Mesenchymal stem cell (in vitro differentiated cells and primary cell): ENCODE results near the gene NUDT16L1.

Experiments used
- DNase-seq: peaks from one replicate; pipeline ENCODE4 v3.0.0-alpha.2; 2013
- H2AFZ ChIP-seq: one replicate; pipeline ENCODE4 v1.6.1; 2013; ENCODE audit warnings: low read depth, mild to moderate bottlenecking, control low read depth, inconsistent platforms, low read length, moderate library complexity
- H2AK5ac ChIP-seq: 2 replicates; pipeline ENCODE4 v1.6.1; 2013; ENCODE audit warnings: low read length, moderate library complexity, mild to moderate bottlenecking, inconsistent platforms; ENCODE audit not compliant: severe bottlenecking
- H2BK120ac ChIP-seq: one replicate; pipeline ENCODE4 v1.6.1; 2013; ENCODE audit warnings: low read depth, mild to moderate bottlenecking, inconsistent platforms, low read length, moderate library complexity
- H2BK12ac ChIP-seq, 2 experiments: one replicate each; pipeline ENCODE4 v1.6.1; 2013; ENCODE audit warnings: inconsistent platforms in 2 of 2, low read length in 2 of 2, mild to moderate bottlenecking in 2 of 2, moderate library complexity in 2 of 2, control low read depth in 1 of 2
- H2BK15ac ChIP-seq: one replicate; pipeline ENCODE4 v1.6.1; 2013; ENCODE audit warnings: mild to moderate bottlenecking, low read depth, inconsistent platforms; ENCODE audit not compliant: poor library complexity, severe bottlenecking
- H2BK5ac ChIP-seq: 2 replicates; pipeline ENCODE4 v1.6.1; 2013; ENCODE audit warnings: low read depth, mild to moderate bottlenecking, low read length, control low read depth, inconsistent platforms; ENCODE audit not compliant: poor library complexity, severe bottlenecking
- H3K14ac ChIP-seq, 2 experiments: one replicate each; pipeline ENCODE4 v1.6.1; 2013; ENCODE audit warnings: inconsistent platforms in 2 of 2, low read length in 2 of 2, control low read depth in 1 of 2, mild to moderate bottlenecking in 1 of 2, moderate library complexity in 1 of 2
- H3K18ac ChIP-seq, 2 experiments: one replicate each; pipeline ENCODE4 v1.6.1; 2013; ENCODE audit warnings: inconsistent platforms in 2 of 2, low read length in 2 of 2, control low read depth in 1 of 2, low read depth in 1 of 2, mild to moderate bottlenecking in 1 of 2
- H3K23ac ChIP-seq, 2 experiments: one replicate each; pipeline ENCODE4 v1.6.1; 2013; ENCODE audit warnings: inconsistent platforms in 2 of 2, low read length in 2 of 2, mild to moderate bottlenecking in 2 of 2, moderate library complexity in 2 of 2, control low read depth in 1 of 2
- H3K27ac ChIP-seq: 2 replicates; pipeline ENCODE4 v1.5.1; 2013; ENCODE audit warnings: mild to moderate bottlenecking, moderate library complexity, low read length, control low read depth, inconsistent platforms; ENCODE audit not compliant: poor library complexity, severe bottlenecking
- H3K27me3 ChIP-seq, 2 experiments: 2 replicates each; pipeline versions ENCODE4 v1.6.1 to v1.7.0; 2013; ENCODE audit warnings: low read length in 2 of 2, mild to moderate bottlenecking in 2 of 2, moderate library complexity in 2 of 2, control low read depth in 1 of 2, inconsistent platforms in 1 of 2; ENCODE audit not compliant: control insufficient read depth in 1 of 2, insufficient read depth in 1 of 2
- H3K36me3 ChIP-seq, 2 experiments: 2 replicates each; pipeline versions ENCODE4 v1.6.1 to v1.7.0; 2013; ENCODE audit warnings: low read length in 2 of 2, control low read depth in 1 of 2, inconsistent platforms in 1 of 2, low read depth in 1 of 2, mild to moderate bottlenecking in 1 of 2; ENCODE audit not compliant: insufficient read depth in 2 of 2, control insufficient read depth in 1 of 2
- H3K4ac ChIP-seq, 2 experiments: one replicate each; pipeline ENCODE4 v1.6.1; 2013; ENCODE audit warnings: inconsistent platforms in 2 of 2, low read length in 2 of 2, mild to moderate bottlenecking in 2 of 2, moderate library complexity in 2 of 2, control low read depth in 1 of 2, low read depth in 1 of 2
- H3K4me1 ChIP-seq: 2 replicates; pipeline ENCODE4 v1.6.1; 2013; ENCODE audit warnings: low read depth, low read length, control low read depth; ENCODE audit not compliant: control insufficient read depth, insufficient read depth
- H3K4me2 ChIP-seq: 2 replicates; pipeline ENCODE4 v1.6.1; 2013; ENCODE audit warnings: low read length, mild to moderate bottlenecking, inconsistent platforms; ENCODE audit not compliant: poor library complexity, severe bottlenecking
- H3K4me3 ChIP-seq, 2 experiments: 2 replicates each; pipeline versions ENCODE4 v1.5.1 to v1.7.0; 2013; ENCODE audit warnings: low read length in 2 of 2, mild to moderate bottlenecking in 2 of 2, control low read depth in 1 of 2, low read depth in 1 of 2; ENCODE audit not compliant: insufficient read depth in 1 of 2
- H3K79me1 ChIP-seq: replicated peaks from 2 replicates; pipeline ENCODE4 v1.6.1; 2013; ENCODE audit warnings: mild to moderate bottlenecking, control low read depth, low read length, inconsistent platforms; ENCODE audit not compliant: poor library complexity, severe bottlenecking
- H3K9ac ChIP-seq: 2 replicates; pipeline ENCODE4 v1.7.0; 2013; ENCODE audit warnings: mild to moderate bottlenecking, low read length, moderate library complexity
- H3K9me3 ChIP-seq: 2 replicates; pipeline ENCODE4 v1.7.0; 2013; ENCODE audit warnings: mild to moderate bottlenecking, low read length; ENCODE audit not compliant: control insufficient read depth
- H4K8ac ChIP-seq: one replicate; pipeline ENCODE4 v1.6.1; 2013; ENCODE audit warnings: inconsistent platforms, mild to moderate bottlenecking, low read length, moderate library complexity
- H4K91ac ChIP-seq: one replicate; pipeline ENCODE4 v1.6.1; 2013; ENCODE audit warnings: mild to moderate bottlenecking, low read length, inconsistent platforms
- WGBS: methylation state at CpG from one replicate; pipeline ENCODE4 v1.1.7; 2013; ENCODE audit warnings: mixed read lengths; 5-methylcytosine and 5-hydroxymethylcytosine counted together

NUDT16L1 gene

GRCh38 chr16:4674926-4675530 is 18.3 kb upstream of the NUDT16L1 start:
- Histone ChIP-seq H4K8ac (no peak overlapping the region), H3K23ac (no peak overlapping the region), H2BK120ac (no peak overlapping the region), H3K18ac (no peak overlapping the region), H2BK15ac (no peak overlapping the region), H3K36me3 (peaks cover 49 to 85% of the 10 kb centered on the region in 2 experiments), H3K27ac (no peak overlapping the region), H3K9me3 (no peaks in the 10 kb centered on the region), H3K9ac (no peak overlapping the region), H3K4me2 (no peak overlapping the region), H3K4me3 (no peak overlapping the region), H2AK5ac (no peak overlapping the region), H3K4ac (no peak overlapping the region), H3K79me1 (peaks cover 42% of the 10 kb centered on the region), H2BK5ac (no peak overlapping the region), H4K91ac (no peak overlapping the region), H3K4me1 (peaks cover 3% of the 10 kb centered on the region), H2AFZ (no peak overlapping the region), H3K14ac (no peak overlapping the region), H3K27me3 (no peaks in the 10 kb centered on the region), H2BK12ac (peak overlapping the region in 1 of 2 experiments; percentile 21)
- no peak for DNase-seq
- 99% methylated on average over 4 of the region's 9 CpGs for WGBS

GRCh38 chr16:4675864-4676786 is 17.2 kb upstream of the NUDT16L1 start:
- peak overlapping the region in 1 of 2 experiments; percentile 46 for H3K23ac ChIP-seq
- 75% methylated on average over 23 of the region's 23 CpGs for WGBS
- peak overlapping the region in 1 of 2 experiments; percentile 37 for H3K18ac ChIP-seq

GRCh38 chr16:4676831-4677230 is 16.5 kb upstream of the NUDT16L1 start:
- no peak overlapping the region for H3K27ac ChIP-seq
- no peak overlapping the region for H3K4me3 ChIP-seq
- H3K36me3 ChIP-seq, result peaks cover 34 to 85% of the 10 kb centered on the region in 2 experiments
- no peak overlapping the region for H2AFZ ChIP-seq
- no peaks in the 10 kb centered on the region for H3K27me3 ChIP-seq
- WGBS, result 94% methylated on average over 11 of the region's 11 CpGs
- no peak overlapping the region for H3K4ac ChIP-seq
- no peak overlapping the region for H4K91ac ChIP-seq
- no peak overlapping the region for H3K9ac ChIP-seq
- H3K4me1 ChIP-seq, result peaks cover 4% of the 10 kb centered on the region
- H4K8ac ChIP-seq, result no peak overlapping the region
- no peak overlapping the region for H3K14ac ChIP-seq
- no peak overlapping the region for H3K23ac ChIP-seq
- H3K4me2 ChIP-seq, result no peak overlapping the region
- H3K9me3 ChIP-seq, result no peaks in the 10 kb centered on the region
- no peak overlapping the region for H2BK120ac ChIP-seq
- peaks cover 54% of the 10 kb centered on the region for H3K79me1 ChIP-seq
- H2BK12ac ChIP-seq, result no peak overlapping the region
- H3K18ac ChIP-seq, result no peak overlapping the region
- no peak for DNase-seq
- H2BK15ac ChIP-seq, result no peak overlapping the region
- no peak overlapping the region for H2AK5ac ChIP-seq
- no peak overlapping the region for H2BK5ac ChIP-seq

More at GRCh38 chr16:4675864-4676786, 17.2 kb upstream of the NUDT16L1 start:
- no peak overlapping the region for H2AFZ ChIP-seq
- peaks cover 48% of the 10 kb centered on the region for H3K79me1 ChIP-seq
- peak overlapping the region; percentile 61 for H4K91ac ChIP-seq
- H4K8ac ChIP-seq, result peak overlapping the region; percentile 46
- H3K14ac ChIP-seq, result peak overlapping the region in 1 of 2 experiments; percentile 68
- H2BK120ac ChIP-seq, result no peak overlapping the region
- no peak overlapping the region for H3K4me2 ChIP-seq
- no peak overlapping the region for H3K9ac ChIP-seq
- H2BK5ac ChIP-seq, result no peak overlapping the region
- no peak overlapping the region for H2BK12ac ChIP-seq
- H3K27me3 ChIP-seq, result no peaks in the 10 kb centered on the region
- peaks cover 38 to 85% of the 10 kb centered on the region in 2 experiments for H3K36me3 ChIP-seq
- no peak overlapping the region for H2BK15ac ChIP-seq
- no peak overlapping the region for H3K4me3 ChIP-seq
- H2AK5ac ChIP-seq, result no peak overlapping the region
- H3K4me1 ChIP-seq, result peaks cover 3% of the 10 kb centered on the region
- H3K4ac ChIP-seq, result no peak overlapping the region
- H3K9me3 ChIP-seq, result no peaks in the 10 kb centered on the region
- no peak for DNase-seq
- H3K27ac ChIP-seq, result no peak overlapping the region

GRCh38 chr16:4677390-4677789 is 16.0 kb upstream of the NUDT16L1 start:
- Histone ChIP-seq H3K36me3 (peaks cover 37 to 87% of the 10 kb centered on the region in 2 experiments), H3K4me2 (no peak overlapping the region), H3K18ac (no peak overlapping the region), H3K4me1 (peaks cover 8% of the 10 kb centered on the region), H3K14ac (no peak overlapping the region), H4K8ac (no peak overlapping the region), H2BK120ac (no peak overlapping the region), H3K27ac (no peak overlapping the region), H2BK15ac (no peak overlapping the region), H2AFZ (no peak overlapping the region), H4K91ac (no peak overlapping the region), H3K4me3 (peak overlapping the region in 1 of 2 experiments; percentile 1), H3K9ac (no peak overlapping the region), H3K9me3 (no peaks in the 10 kb centered on the region), H2BK12ac (no peak overlapping the region), H3K27me3 (no peaks in the 10 kb centered on the region), H2BK5ac (no peak overlapping the region), H2AK5ac (no peak overlapping the region), H3K79me1 (peaks cover 56% of the 10 kb centered on the region), H3K23ac (no peak overlapping the region), H3K4ac (no peak overlapping the region)
- 95% methylated on average over 17 of the region's 17 CpGs for WGBS
- no peak for DNase-seq
